Subcutaneous adipose tissue (tissue), 4 donors: ENCODE data around the gene TINAG. TPM values are rescaled to one million over a fixed set of nuclear protein-coding genes. Genes with fewer than 3 reads are reported as not detected.

Source experiments
- CTCF ChIP-seq: fragments of 450-650 bp; IDR thresholded peaks from one replicate; pipeline ENCODE4 v1.5.1; 2016; ENCODE audit warnings: low read depth, mild to moderate bottlenecking, control low read depth, antibody characterized with exemption, moderate library complexity
- total RNA-seq, 4 donors: library from RNA; depleted of rRNA; stranded (reverse); fragments of >200 nt; gene quantifications; one replicate each; pipeline ENCODE4 v1.1.0, GENCODE V29; 2016

TINAG gene
- total RNA-seq, 4 donors from 2014 or later = not detected

- no peak for TF ChIP-seq CTCF
These were observed 78.1 kb downstream of the TINAG start for GRCh38 chr6:54386295-54386694.

GRCh38 chr6:54390362-54390761, 82.1 kb downstream of the TINAG start:
- TF ChIP-seq CTCF = no peak

- no peak for TF ChIP-seq CTCF
These were observed 83.3 kb downstream of the TINAG start for GRCh38 chr6:54391577-54391976.

GRCh38 chr6:54403096-54403495, 94.9 kb downstream of the TINAG start:
- no peak for TF ChIP-seq CTCF

GRCh38 chr6:54404791-54405190, 96.5 kb downstream of the TINAG start:
- TF ChIP-seq CTCF = no peak

- TF ChIP-seq CTCF = no peak
These were observed 103.5 kb downstream of the TINAG start for GRCh38 chr6:54411767-54412166.

GRCh38 chr6:54415517-54415916, 107.3 kb downstream of the TINAG start:
- TF ChIP-seq CTCF = no peak
